IPS-18a (cell line): Measurements from ENCODE around the gene PDZRN4.

Experiments used
- H3K27ac ChIP-seq: one replicate; pipeline ENCODE4 v1.5.1; 2013; ENCODE audit warnings: low read length
- H3K27me3 ChIP-seq: one replicate; pipeline ENCODE4 v1.6.1; 2013; ENCODE audit warnings: mild to moderate bottlenecking, low read length; ENCODE audit not compliant: control insufficient read depth, insufficient read depth
- H3K36me3 ChIP-seq: one replicate; pipeline ENCODE4 v1.6.1; 2013; ENCODE audit warnings: low read depth, low read length; ENCODE audit not compliant: control insufficient read depth
- H3K4me1 ChIP-seq: one replicate; pipeline ENCODE4 v1.6.1; 2013; ENCODE audit warnings: low read depth, low read length; ENCODE audit not compliant: control insufficient read depth
- H3K4me3 ChIP-seq: one replicate; pipeline ENCODE4 v1.5.1; 2013; ENCODE audit warnings: low read length
- H3K9ac ChIP-seq: one replicate; pipeline ENCODE4 v1.6.1; 2013; ENCODE audit warnings: mild to moderate bottlenecking, low read length, moderate library complexity
- H3K9me3 ChIP-seq: one replicate; pipeline ENCODE4 v1.6.1; 2013; ENCODE audit warnings: low read depth, low read length; ENCODE audit not compliant: control insufficient read depth

Gene PDZRN4

GRCh38 chr12:41220931-41221330 is 32.8 kb downstream of the PDZRN4 start:
- H3K9ac ChIP-seq = no peak overlapping the region
- H3K4me3 ChIP-seq = no peak overlapping the region
- no peaks in the 10 kb centered on the region for H3K27me3 ChIP-seq
- peaks cover 11% of the 10 kb centered on the region for H3K4me1 ChIP-seq
- H3K36me3 ChIP-seq = no peaks in the 10 kb centered on the region
- no peaks in the 10 kb centered on the region for H3K9me3 ChIP-seq
- H3K27ac ChIP-seq = no peak overlapping the region

- Histone ChIP-seq H3K4me3 (no peak overlapping the region), H3K36me3 (no peaks in the 10 kb centered on the region), H3K4me1 (peaks cover 11% of the 10 kb centered on the region), H3K27me3 (no peaks in the 10 kb centered on the region), H3K9me3 (no peaks in the 10 kb centered on the region), H3K27ac (no peak overlapping the region), H3K9ac (no peak overlapping the region)
These were observed 33.4 kb downstream of the PDZRN4 start for GRCh38 chr12:41221491-41221890.

GRCh38 chr12:41223600-41223999 is 35.5 kb downstream of the PDZRN4 start:
- H3K9ac ChIP-seq = no peak overlapping the region
- peaks cover 11% of the 10 kb centered on the region for H3K4me1 ChIP-seq

GRCh38 chr12:41224066-41224465 is 35.9 kb downstream of the PDZRN4 start:
- no peaks in the 10 kb centered on the region for H3K36me3 ChIP-seq
- peaks cover 11% of the 10 kb centered on the region for H3K4me1 ChIP-seq
- H3K9ac ChIP-seq = no peak overlapping the region
- no peaks in the 10 kb centered on the region for H3K27me3 ChIP-seq
- no peaks in the 10 kb centered on the region for H3K9me3 ChIP-seq
- H3K27ac ChIP-seq = no peak overlapping the region
- no peak overlapping the region for H3K4me3 ChIP-seq

More at GRCh38 chr12:41223600-41223999, 35.5 kb downstream of the PDZRN4 start:
- Histone ChIP-seq H3K27me3 (no peaks in the 10 kb centered on the region), H3K36me3 (no peaks in the 10 kb centered on the region), H3K4me3 (no peak overlapping the region), H3K9me3 (no peaks in the 10 kb centered on the region), H3K27ac (no peak overlapping the region)

GRCh38 chr12:41225179-41225578 is 37.1 kb downstream of the PDZRN4 start:
- peaks cover 11% of the 10 kb centered on the region for H3K4me1 ChIP-seq
- H3K9ac ChIP-seq = no peak overlapping the region
- no peak overlapping the region for H3K4me3 ChIP-seq
- H3K36me3 ChIP-seq = no peaks in the 10 kb centered on the region
- H3K27me3 ChIP-seq = no peaks in the 10 kb centered on the region
- no peak overlapping the region for H3K27ac ChIP-seq
- no peaks in the 10 kb centered on the region for H3K9me3 ChIP-seq

- Histone ChIP-seq H3K4me1 (peaks cover 11% of the 10 kb centered on the region), H3K27me3 (no peaks in the 10 kb centered on the region), H3K9ac (no peak overlapping the region), H3K27ac (no peak overlapping the region), H3K4me3 (no peak overlapping the region), H3K36me3 (no peaks in the 10 kb centered on the region), H3K9me3 (no peaks in the 10 kb centered on the region)
These were observed 40.1 kb downstream of the PDZRN4 start for GRCh38 chr12:41228066-41228820.

- Histone ChIP-seq H3K4me1 (no peaks in the 10 kb centered on the region), H3K9me3 (no peaks in the 10 kb centered on the region), H3K4me3 (no peak overlapping the region), H3K27ac (no peak overlapping the region), H3K27me3 (no peaks in the 10 kb centered on the region), H3K9ac (no peak overlapping the region), H3K36me3 (no peaks in the 10 kb centered on the region)
These were observed 42.6 kb downstream of the PDZRN4 start for GRCh38 chr12:41230756-41231155.

GRCh38 chr12:41234692-41235091 is 46.6 kb downstream of the PDZRN4 start:
- Histone ChIP-seq H3K4me3 (no peak overlapping the region), H3K4me1 (no peaks in the 10 kb centered on the region), H3K27ac (no peak overlapping the region), H3K9me3 (no peaks in the 10 kb centered on the region), H3K36me3 (no peaks in the 10 kb centered on the region), H3K9ac (no peak overlapping the region), H3K27me3 (no peaks in the 10 kb centered on the region)

- H3K36me3 ChIP-seq = no peaks in the 10 kb centered on the region
- H3K27me3 ChIP-seq = no peaks in the 10 kb centered on the region
- H3K4me3 ChIP-seq = no peak overlapping the region
- no peak overlapping the region for H3K9ac ChIP-seq
- no peak overlapping the region for H3K27ac ChIP-seq
- H3K9me3 ChIP-seq = no peaks in the 10 kb centered on the region
- no peaks in the 10 kb centered on the region for H3K4me1 ChIP-seq
These were observed 54.5 kb downstream of the PDZRN4 start for GRCh38 chr12:41242603-41243002.

- Histone ChIP-seq H3K9me3 (no peaks in the 10 kb centered on the region), H3K9ac (no peak overlapping the region), H3K36me3 (no peaks in the 10 kb centered on the region), H3K4me3 (no peak overlapping the region), H3K27me3 (no peaks in the 10 kb centered on the region), H3K27ac (no peak overlapping the region), H3K4me1 (no peaks in the 10 kb centered on the region)
These were observed 60.3 kb downstream of the PDZRN4 start for GRCh38 chr12:41248391-41248790.

GRCh38 chr12:41250748-41251147 is 62.6 kb downstream of the PDZRN4 start:
- Histone ChIP-seq H3K4me1 (no peaks in the 10 kb centered on the region), H3K9ac (no peak overlapping the region), H3K4me3 (no peak overlapping the region)

More at GRCh38 chr12:41250748-41251147, 62.6 kb downstream of the PDZRN4 start:
- H3K9me3 ChIP-seq = no peaks in the 10 kb centered on the region
- H3K36me3 ChIP-seq = no peaks in the 10 kb centered on the region
- no peaks in the 10 kb centered on the region for H3K27me3 ChIP-seq
- no peak overlapping the region for H3K27ac ChIP-seq
